Amniotic epithelial cell (primary cell): Measurements from ENCODE around the gene ITGB1.
A peak's percentile ranks its signal among the peaks of the same experiment; 100 is the strongest.
"Not testable (repeated sequence)": the region's sequence is repeated elsewhere in the genome, so short reads cannot be mapped to it uniquely, and the experiment has no call there.

ENCODE experiments used
- DNase-seq: peaks from one replicate; pipeline ENCODE4 v3.0.0-alpha.2; 2010; ENCODE audit warnings: low read depth

Gene ITGB1

DNA sequence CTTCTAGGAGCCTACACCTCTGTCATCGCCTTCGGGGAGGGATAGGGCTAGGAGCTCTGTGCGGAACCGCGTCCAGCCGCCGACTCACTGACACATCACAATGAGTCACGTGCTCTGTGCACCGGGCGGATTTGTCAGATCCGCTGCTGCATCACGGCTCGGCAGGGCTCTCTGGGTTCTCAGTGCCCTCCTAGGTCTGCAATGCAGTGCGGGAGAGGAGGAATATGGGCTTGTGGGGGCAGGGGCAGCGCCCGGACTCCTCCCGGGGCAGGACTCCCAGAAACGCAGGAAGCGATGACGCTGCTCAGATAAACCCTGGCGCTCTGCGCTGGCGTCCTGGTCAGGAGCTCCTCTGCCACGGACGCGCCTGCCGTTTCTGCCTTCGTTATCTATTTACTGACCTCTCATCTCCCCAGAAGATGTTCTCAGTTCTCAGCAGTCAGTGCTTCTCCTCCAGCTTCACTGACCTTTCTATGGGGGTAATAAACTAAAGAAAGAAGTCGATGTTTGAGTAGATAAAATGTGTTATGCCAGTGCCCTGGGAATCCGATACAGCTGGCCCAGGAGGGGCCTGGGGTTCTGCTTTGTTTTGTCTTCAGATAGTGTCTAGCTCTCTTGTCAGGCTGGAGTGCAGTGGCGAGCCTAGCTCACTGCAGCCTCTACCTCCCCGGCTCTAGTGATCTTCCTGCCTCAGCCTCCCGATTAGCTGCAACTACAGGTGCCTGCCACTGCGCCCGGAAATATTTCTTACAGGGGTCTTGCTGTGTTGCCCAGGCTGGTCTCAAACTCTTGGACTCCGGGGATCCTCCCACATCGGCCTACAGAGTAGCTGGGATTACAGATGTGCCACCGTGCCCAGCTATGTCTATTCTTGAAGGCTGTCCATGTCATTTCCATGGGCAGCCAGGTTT, 22.8 kb upstream of the ITGB1 start:
- peak; percentile 99 for DNase-seq

DNA sequence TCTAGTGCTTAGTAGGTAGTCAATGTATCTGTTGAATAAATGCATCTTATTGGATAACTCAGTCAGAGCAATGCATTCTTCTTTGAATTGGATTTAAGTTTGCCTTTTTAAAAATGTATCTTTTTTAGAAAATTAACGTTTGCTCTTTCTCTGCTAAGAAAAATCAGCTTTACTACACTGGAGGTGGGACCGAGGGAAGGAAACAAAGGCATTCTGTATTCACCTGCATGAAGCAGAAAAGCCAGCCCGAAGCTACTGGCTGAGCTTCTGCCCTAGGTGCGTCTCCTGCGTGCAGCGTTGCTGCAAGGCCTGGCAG, 22.2 kb upstream of the ITGB1 start:
- DNase-seq, result no peak

DNA sequence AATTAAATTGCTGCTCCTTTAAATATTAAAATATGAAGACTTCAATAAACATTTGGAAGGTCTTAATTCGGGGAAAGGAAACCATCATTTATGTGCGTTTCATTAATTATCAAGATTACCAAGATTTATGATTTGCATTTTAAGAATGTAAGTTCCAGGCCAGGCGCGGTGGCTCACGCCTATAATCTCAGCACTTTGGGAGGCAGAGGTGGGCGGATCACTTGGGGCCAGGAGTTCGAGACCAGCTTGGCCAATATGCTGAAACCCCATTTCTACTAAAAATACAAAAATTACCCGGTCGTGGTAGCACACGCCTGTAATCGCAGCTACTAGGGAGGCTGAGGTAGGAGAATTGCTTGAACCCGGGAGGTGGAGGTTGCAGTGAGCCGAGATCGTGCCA, 21.7 kb upstream of the ITGB1 start:
- DNase-seq, result not testable (repeated sequence)

DNA sequence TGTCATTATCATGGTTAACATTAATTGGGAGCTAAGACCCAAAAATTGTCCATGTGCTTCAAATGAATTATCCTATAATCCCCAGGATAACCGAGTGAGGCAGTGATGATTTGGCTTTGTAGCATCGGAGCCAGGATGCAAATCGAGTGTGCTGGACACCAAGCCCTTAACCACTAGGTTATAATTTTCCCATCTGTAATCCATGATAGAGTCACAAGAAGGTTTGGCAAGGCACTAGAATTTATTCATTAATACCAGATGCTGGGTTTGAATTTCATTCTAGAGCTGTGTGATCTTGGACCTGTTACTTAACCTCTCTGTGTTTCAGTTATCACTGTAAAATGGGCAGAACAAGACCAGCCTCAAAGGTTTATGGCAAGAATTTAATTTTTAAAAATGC, 21.0 kb upstream of the ITGB1 start:
- DNase-seq, result no peak

DNA sequence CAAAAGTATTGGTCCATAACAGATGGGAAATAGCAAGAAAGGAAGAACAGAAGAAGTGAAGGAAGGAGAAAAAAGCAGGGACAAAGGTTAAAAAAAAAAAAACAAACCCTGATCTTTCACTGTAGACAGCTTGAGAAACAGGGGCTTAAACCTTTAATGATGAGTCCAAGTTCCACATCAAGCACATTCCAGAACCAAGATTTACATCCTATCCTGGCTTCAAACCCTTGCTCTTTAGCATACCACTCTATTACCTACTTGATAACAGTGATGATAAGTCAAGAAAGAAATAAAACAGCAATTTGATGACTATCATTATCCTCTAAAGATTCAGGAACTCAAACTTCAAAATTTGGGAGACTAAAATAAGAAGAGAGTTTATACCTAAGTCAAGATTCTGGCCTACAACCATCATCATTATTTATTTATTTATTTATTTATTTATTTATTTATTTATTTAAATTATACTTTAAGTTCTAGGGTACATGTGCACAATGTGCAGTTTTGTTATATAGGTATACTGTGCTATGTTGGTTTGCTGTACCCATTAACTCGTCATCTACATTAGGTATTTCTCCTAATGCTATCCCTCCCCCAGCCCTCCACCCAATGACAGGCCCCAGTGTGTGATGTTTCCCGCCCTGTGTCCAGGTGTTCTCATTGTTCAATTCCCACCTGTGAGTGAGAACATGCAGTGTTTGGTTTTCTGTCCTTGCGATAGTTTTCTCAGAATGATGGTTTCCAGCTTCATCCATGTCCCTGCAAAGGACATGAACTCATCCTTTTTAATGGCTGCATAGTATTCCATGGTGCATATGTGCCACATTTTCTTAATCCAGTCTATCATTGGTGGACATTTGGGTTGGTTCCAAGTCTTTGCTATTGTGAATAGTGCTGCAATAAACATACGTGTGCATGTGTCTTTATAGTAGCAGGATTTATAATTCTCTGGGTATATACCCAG, 20.1 kb upstream of the ITGB1 start:
- DNase-seq, result peak; percentile 41

DNA sequence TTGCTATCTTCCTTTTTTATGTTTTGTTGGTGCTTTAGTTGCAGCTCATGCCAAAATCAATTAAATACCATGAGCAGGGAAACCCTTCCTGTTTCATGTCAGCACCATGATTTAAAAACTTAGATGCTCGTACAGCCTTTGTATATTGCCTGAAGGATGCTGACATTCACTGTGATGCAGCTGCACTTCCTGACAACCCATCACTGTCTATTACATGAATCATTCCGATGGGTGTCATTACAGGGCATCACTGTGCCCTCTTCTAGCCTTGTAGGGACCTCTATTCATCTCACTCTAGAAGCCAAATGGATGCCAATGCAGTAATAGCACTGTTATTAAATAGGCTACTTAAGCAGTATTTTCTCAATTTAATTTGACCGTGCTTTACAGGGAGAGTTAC, 18.3 kb upstream of the ITGB1 start:
- no peak for DNase-seq

DNA sequence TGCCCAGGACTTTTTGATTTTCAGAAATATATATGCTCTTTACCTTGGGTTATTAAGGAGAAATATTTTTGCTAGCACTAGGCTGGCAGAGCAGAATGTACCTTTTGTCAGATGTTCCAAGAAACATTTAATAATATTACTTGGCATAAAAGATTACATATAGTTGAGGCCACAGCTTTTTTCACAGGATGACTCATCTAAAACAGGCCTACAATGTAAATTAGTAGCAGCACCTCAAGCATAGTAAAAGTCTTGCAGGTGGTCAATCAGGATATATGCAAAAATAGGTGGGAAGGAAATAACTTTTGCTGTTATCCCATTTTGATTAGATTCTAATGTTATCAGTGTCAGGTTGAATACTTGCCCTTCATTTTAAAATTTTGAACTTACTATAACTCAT, 14.9 kb upstream of the ITGB1 start:
- DNase-seq, result peak; percentile 39

DNA sequence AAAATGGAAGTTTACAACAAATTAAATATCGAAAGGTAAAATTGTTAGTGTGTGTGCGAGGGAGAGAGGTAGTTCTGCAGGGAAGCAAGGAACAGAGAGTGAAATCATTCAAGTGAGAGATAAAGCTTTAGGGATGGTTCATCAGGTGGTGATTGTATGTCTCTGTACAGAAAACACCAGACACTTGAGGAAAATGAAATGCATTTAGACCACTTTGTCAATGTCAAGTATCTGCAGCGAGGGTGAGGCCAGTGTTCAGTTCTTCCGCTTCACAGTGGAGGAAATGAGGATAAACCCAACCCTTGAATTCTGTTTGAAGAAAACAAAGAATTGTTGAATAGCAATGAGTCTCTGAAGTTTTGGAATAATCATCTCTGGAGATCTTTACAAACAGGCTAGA, 14.4 kb upstream of the ITGB1 start:
- no peak for DNase-seq

DNA sequence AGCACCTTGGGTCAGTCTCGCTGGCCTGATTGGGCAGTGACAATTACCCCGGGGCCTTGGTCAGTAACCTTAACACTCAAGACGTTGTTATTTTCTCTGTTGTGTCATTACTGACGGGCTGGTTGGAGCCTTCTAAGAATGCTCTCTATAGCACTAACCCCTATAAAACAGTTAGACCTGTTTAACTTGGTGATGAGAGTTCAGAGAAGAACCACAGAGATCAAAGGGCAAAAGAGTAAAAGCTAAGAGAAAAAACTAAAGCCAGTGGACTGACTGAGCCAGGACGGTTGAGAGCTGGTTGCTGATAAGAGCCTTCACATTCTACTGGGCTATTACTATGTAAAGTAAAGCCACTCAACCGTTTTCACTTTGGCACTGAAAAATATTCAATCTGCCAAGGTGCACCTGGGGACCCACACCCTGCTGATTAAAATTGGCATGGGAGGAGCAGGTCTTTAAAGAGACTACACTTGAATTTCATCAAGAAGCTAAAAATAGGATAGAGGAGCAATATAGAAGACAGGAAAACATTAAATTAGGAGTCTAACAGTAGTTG, 13.6 kb upstream of the ITGB1 start:
- DNase-seq, result no peak

DNA sequence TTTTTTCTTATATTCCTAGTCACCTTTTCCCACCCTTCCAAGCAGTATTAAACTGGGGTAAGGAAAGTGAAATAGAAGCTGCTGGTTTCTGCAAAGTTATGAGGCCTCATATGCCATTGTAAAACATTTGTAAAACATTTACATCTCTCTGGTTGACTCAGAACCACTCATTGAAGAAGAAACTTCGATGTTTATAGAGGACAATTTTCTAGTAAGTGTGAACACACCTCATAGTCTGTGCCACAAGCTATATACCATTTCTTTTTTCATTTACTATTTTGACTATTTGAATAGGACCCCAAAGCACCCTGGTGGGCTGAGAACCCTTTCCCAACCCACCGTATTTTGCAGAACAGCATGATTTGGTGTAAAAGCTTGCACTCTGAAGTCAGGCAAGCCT, 12.9 kb upstream of the ITGB1 start:
- DNase-seq, result no peak

DNA sequence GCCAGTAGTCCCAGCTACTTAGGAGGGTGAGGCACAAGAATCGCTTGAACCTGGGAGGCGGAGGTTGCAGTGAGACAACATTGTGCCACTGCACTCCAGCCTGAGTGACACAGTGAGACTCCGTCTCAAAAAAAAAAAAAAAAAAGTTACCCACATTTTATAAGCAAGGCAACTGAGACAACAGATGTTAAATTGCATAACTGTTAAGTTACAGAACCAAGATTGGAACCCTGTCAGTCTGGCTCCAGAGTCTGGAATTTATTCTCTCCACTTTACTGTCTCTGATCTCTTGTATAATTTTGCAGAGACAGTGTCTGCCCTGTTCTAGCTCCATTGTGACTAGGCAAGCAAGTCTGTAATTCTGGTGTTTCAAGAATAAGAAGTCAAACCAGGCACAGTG, 6.2 kb upstream of the ITGB1 start:
- no peak for DNase-seq

DNA sequence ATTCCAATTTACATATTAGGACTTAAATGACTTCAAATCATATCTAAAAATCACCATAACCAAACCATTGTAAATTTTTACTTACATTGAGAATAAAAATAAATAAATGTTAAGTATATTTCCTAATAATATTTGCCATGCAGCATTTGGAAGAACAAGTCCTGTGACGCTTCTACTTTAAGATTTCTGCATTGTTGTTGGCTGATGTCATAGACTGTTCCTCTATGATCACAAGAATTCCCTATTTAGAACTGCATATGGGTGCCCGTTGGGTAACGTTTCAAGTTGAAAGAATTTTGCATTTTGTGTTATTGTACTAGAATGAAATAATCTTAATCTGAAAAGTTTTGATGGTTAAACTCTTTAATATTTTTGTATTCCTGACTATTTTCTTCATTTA, 5.1 kb upstream of the ITGB1 start:
- DNase-seq, result peak; percentile 75

DNA sequence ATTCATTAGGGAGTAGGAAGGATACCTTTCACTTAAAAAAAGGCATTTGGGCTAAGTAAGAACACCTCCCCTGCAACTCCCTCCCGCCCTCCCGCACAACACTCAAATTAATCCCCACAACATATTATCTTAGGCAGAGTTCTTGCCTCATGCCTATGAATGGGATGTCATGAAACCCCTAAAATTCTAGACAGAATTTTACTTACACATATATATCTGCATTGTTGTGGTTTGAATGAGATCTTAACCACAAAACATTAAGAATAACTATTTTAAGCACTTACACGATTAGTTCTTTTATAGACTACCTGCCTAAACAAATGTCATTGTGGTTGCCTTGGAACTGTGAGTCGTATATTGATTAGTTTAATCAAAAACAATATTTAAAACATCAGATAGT, 4.5 kb upstream of the ITGB1 start:
- no peak for DNase-seq

DNA sequence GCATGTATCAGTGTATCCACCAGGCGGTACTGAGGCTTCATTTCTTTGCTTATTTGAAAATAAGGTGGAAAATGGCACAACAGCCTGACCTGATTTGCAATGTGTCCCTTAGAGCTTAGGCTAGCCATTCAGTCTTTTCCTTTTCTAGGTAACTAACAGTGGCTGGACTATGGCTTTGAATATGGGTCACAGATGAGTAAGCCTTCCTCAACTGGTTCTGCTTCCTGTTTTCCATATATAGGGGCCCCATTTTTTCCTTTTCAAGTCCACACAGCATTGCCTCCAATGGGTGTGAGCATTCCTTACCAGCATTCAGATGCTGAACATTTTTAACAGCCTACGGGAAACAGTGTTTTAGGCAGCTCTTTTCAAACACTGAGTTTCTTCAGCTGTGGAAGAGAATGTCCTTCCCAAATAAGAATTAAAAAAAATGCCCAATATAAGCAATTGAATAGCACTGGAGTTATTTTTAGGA, 3.9 kb upstream of the ITGB1 start:
- peak; percentile 75 for DNase-seq

DNA sequence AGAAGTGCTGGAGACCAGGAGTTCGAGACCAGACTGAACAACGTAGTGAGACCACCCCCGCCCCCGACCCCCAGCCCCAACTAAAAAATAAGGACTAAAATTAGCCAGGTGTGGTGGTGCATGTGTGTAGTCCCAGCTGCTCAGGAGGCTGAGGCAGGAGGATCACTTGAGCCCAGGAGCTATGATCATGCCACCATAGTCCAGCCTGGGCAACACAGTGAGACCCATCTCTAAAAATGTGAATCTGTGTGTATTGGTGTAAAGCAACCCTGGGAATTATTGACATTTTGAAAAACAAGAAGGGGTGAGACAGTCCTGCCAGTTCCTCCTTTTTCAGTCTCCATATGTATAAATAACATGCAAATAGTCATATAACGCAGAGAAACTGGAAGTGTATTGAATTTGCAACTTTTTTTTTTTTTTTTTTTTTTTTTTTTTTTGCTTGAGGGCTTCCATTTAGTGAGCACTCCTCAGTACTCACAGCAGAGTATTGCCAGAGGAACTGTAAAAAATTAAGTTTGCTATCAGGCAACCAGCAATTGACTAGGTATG, 3.4 kb upstream of the ITGB1 start:
- no peak for DNase-seq

DNA sequence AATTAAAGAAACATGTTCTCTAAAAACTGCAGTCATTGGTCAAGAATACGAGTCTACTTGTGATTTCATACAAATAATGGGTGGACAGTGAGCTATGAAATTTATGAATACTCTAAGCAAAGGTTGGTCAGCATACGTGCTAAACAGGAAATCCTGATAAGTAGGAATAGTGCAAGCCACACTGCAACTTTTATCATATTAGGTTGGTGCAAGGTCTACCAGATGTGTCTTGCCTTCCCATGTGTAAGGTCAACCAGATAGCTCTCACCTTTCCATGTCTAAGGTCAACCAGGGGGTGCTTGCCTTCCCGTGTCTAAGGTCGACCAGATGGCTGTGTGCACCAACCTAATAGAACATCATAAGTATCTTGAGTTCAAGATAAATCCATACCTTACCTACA, 2.0 kb upstream of the ITGB1 start:
- DNase-seq, result no peak

DNA sequence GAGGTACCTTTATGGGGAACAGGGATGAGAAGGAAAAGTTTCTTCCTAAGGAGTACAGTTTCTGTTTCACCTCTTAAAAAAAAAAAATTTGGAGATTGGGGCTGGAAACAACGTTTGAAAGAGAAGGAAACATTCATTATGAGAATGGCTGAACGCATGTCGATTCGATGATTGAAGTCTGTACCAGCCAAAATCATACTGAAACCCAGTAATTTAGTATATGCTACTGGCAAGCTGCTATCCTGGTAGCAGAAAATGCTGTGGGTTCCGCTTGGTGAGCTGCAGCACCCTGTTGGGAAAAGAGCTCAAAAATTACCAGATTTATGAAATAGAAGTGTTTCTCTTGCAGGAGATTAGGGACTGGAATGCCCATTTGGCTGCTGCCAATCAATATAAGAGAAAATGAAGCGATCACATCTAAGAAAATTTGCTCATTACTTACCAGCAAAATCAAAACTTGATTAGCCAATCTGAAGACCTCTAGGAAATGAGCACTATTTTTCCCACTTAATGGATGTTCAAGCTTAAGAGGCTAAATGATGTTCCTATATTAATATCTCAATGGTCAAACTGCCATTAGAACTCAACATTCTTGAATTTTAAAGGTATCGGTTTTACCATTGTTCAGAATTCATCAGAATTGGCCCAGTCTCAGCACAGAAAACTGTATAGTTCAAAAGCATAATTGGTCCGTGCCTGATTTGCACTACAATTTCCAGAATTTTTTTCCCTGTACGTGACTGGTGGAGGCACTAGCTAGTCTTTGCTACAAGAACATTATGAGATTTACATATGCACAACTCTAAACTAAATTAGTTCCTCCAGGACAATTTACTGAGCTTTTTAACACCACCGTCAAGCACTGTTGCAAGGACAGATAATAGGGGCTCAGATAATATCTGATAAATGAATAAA, 1.2 kb upstream of the ITGB1 start:
- DNase-seq, result no peak

DNA sequence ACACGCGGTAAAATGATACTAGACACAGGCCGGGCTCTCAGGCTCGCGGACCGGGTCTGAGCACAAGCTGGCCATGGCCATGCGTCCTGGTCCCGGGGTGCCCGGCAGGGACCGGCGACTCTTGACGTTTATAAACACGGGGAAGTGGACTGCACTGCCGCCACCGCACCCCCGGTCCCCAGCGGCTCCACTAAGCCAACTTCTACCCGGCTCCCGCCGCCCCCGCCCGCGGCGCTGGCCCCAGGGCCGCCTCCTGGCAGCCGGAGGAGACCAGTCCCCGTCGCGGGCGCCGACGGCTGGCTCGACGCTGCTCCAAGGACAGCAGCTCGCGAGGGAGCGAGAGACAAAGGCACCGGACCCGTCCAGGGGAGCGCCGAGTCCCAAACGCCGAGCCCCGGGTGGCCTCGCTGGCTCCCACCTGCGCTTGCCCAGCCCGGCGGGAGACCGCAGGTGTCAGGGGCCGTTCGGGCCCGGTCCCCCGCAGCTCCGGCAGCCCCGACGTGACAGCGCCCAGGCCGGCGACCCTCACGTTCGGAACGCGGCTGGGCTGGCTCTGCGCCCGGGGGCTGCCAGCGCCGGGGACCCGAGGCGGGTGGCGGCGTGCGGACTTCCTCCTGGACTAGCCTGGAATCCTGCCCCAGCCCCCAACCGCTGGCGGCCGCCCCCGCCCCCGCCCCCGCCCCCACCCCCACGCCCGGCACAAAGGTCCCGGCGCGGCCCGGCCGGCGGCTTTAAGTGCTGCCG, 517 bp downstream of the ITGB1 start:
- no peak for DNase-seq

DNA sequence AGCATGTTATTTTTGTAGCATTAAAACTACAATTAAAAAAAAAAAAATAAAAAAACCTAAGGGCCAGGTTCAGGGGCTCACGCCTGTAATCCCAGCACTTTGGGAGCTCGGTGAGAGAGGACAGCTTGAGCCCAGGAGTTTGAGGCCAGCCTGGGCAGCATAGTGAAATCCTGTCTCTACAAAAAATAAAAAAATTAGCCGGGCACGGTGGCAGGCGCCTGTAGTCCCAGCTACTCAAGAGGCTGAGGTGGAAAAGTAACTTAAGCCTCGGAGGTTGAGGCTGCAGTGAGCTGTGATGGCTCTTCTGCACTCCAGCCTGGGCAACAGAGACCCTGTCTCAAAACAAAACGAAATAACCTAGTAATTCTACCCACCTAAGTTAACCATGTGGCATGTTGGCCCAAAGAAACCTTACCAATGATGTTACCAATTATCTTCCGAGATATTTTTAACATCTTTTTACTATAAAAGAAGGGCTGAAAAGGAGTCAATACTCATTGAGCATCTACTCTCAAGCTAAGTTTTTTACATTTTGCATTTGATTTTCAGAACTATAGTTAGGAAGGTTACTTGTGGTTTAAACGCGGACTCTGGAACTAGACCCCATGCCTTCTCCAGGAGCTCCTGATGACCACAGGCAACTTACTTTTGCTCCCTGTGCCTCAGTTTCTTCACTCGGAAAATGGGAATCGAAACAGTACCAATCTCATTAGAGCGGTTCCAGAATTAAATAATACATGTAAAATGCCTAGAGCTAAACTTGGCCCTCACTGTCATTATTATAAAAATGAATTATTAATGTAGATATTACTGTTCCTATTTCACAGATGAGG, 1.4 kb downstream of the ITGB1 start:
- no peak for DNase-seq

DNA sequence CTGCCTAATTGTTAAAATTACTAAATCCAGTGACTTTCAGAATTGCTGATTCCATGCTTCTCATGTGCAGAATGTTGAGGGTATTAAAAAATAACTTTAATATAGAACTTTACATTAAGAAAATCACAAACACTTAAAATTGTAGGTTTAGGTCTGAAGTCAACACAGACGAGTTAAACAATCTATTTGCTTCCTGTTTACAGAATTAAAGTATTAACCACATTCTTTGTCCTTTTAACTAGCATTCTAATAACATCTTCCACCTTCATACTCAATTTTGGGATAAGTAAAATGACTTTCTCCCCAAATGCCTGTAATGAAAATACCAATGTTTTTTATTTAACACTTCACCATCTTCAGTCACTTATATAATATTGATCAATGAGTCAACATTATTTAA, 2.2 kb downstream of the ITGB1 start:
- DNase-seq, result no peak
